A673 (cell line): ENCODE measurements around the gene ZNF341. TPM values are rescaled to one million over a fixed set of nuclear protein-coding genes. Genes with fewer than 3 reads are reported as not detected.

Source experiments
- BruUV-seq: library from RNA; stranded (reverse); fragments of 400-500 nt; replicated peaks from 2 replicates; lab custom pipeline; 2021; lab: Mats Ljungman, UMichigan
- CTCF ChIA-PET: fragments of 300-600 bp; sonication (Branson Sonifier 250); formaldehyde crosslinking; loops from one replicate; lab custom pipeline; 2022; ENCODE audit warnings: antibody characterized with exemption; lab: Charles Lee
- POLR2A ChIA-PET: fragments of 300-600 bp; sonication (Branson Sonifier 250); formaldehyde crosslinking; loops from one replicate; lab custom pipeline; 2022; ENCODE audit warnings: antibody characterized with exemption; ENCODE audit not compliant: low non-redundant PET; lab: Charles Lee
- DNase-seq: peaks from one replicate; pipeline ENCODE4 v3.0.0-alpha.2; 2015; ENCODE audit warnings: low spot score
- H3K27ac ChIP-seq: fragments of 200-600 bp; sonication (generic); 2 replicates; pipeline ENCODE4 v1.5.1; 2016; ENCODE audit warnings: mixed run types, low read depth, mild to moderate bottlenecking, mixed read lengths, antibody characterized with exemption, low read length; ENCODE audit not compliant: poor library complexity, severe bottlenecking
- H3K27me3 ChIP-seq: fragments of 200-600 bp; sonication (generic); replicated peaks from 2 replicates; pipeline ENCODE4 v1.6.1; 2017; ENCODE audit warnings: mixed run types, low read depth, mild to moderate bottlenecking, mixed read lengths, antibody characterized with exemption, low read length; ENCODE audit not compliant: insufficient read depth, poor library complexity
- H3K36me3 ChIP-seq: fragments of 200-600 bp; sonication (generic); 2 replicates; pipeline ENCODE4 v1.6.1; 2016; ENCODE audit warnings: mixed run types, mild to moderate bottlenecking, mixed read lengths, antibody characterized with exemption, low read length; ENCODE audit not compliant: insufficient read depth, poor library complexity, severe bottlenecking
- H3K4me1 ChIP-seq: fragments of 200-600 bp; sonication (generic); 2 replicates; pipeline ENCODE4 v1.6.1; 2017; ENCODE audit warnings: mixed run types, mild to moderate bottlenecking, mixed read lengths, antibody characterized with exemption, low read length; ENCODE audit not compliant: insufficient read depth, poor library complexity, severe bottlenecking
- H3K4me3 ChIP-seq: fragments of 200-600 bp; sonication (generic); 2 replicates; pipeline ENCODE4 v1.5.1; 2016; ENCODE audit warnings: low read depth, mixed run types, mild to moderate bottlenecking, mixed read lengths, low read length; ENCODE audit not compliant: poor library complexity, severe bottlenecking
- H3K9me3 ChIP-seq: fragments of 200-600 bp; sonication (generic); 2 replicates; pipeline ENCODE4 v1.6.1; 2016; ENCODE audit warnings: mixed run types, low read depth, mild to moderate bottlenecking, mixed read lengths, antibody characterized with exemption, low read length; ENCODE audit not compliant: poor library complexity, severe bottlenecking
- CTCF ChIP-seq: fragments of 300-800, 200-600 bp; sonication (generic); conservative IDR thresholded peaks from 2 replicates; pipeline ENCODE4 v1.5.1; 2017; ENCODE audit warnings: low read depth, mild to moderate bottlenecking, antibody characterized with exemption, low read length, moderate library complexity, mixed read lengths
- EZH2 ChIP-seq: fragments of 200-600 bp; sonication (generic); IDR thresholded peaks from 2 replicates; pipeline ENCODE4 v1.6.1; 2017; ENCODE audit warnings: borderline replicate concordance, low read depth, mild to moderate bottlenecking, mixed read lengths, antibody characterized with exemption, low read length; ENCODE audit not compliant: poor library complexity, severe bottlenecking
- intact Hi-C: fragments of 100-400 bp; cut with micrococcal nuclease; formaldehyde crosslinking; loops from one replicate; pipeline ENCODE4 v1.10.0; 2022; ENCODE audit not compliant: unreplicated experiment
- total RNA-seq: library from RNA; stranded (reverse); gene quantifications from 2 replicates; pipeline ENCODE4 v1.2.3, GENCODE V29; 2021

Gene ZNF341
- total RNA-seq, 1 experiment from 2014 or later = 5.0 TPM

- Histone ChIP-seq H3K27me3 (no peaks in the 10 kb centered on the region), H3K4me3 (no peak overlapping the region), H3K27ac (no peak overlapping the region), H3K4me1 (peaks cover 30% of the 10 kb centered on the region), H3K9me3 (no peaks in the 10 kb centered on the region), H3K36me3 (no peaks in the 10 kb centered on the region)
- DNase-seq = no peak
- intact Hi-C loops = no loop called here
- POLR2A ChIA-PET = no interaction called here
- BruUV-seq = no TSS peak
- CTCF ChIA-PET = no interaction called here
- TF ChIP-seq EZH2 (no peak), CTCF (no peak)
Observed at GRCh38 chr20:33826270-33826897, 94.6 kb downstream of the ZNF341 start.

DNA sequence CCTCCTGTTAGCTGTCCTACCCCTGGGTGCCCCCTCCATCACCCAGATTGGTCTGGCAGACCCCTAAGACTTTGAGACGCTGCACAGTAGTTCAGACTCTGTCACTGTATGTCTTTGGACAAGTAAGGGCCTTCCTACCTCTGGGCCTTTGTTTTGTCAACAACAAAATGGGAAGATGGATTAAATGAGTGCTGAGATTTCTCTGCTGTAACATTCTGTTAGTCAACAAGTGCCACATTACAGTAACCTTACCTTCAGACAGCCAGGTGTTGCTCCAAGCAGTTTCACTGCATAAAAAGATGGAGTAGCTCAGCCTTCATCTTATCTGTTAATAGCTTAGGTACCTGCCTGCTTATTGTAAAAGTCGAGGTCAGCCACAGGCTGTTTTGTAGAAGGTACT is 95.3 kb downstream of the ZNF341 start:
- Histone ChIP-seq H3K4me1 (peaks cover 38% of the 10 kb centered on the region), H3K36me3 (no peaks in the 10 kb centered on the region), H3K27me3 (no peaks in the 10 kb centered on the region), H3K27ac (no peak overlapping the region), H3K9me3 (no peaks in the 10 kb centered on the region), H3K4me3 (no peak overlapping the region)
- TF ChIP-seq EZH2 = no peak
- no peak for TF ChIP-seq CTCF
- ChIA-PET POLR2A (no interaction called here), CTCF (interaction anchor here (0.5 kb wide), 1 partner anchor 35 kb away, joined by 3 read pairs; no protein-coding TSS in a partner anchor)
- BruUV-seq = no TSS peak
- DNase-seq = no peak
- intact Hi-C loops = no loop called here

DNA sequence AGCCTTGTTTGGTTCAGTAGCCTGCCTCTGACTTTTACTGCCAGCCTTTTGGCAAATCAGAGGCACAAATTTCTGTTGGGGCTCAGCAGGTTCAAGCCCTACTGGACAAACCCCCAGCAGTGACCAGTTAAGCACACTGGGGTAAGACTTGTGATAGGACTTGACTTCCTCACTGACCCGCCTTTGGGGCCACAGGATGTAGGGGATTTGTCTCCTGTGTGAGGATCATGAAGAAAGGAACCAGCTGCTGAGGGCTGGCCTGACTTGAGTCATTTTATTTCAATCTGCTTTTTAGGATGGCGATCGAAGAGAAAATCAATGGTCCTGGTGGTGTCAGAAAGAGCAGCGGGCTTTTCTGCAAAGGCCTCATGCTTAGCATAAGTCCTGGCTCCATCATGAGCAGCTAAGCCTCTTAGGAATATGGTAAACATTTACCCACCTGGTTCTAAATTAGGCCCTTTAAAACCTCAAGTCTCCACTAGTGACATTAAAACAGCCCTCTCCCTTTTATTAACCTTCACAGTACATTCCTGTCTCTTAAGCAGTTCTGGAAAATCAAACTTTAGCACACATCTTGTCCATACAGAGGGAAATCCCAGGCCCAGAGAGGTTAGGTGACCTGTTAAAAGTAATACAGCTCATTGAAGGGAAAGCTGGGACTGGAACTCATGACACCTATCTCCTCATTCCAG is 96.0 kb downstream of the ZNF341 start:
- H3K4me1 ChIP-seq = peaks cover 44% of the 10 kb centered on the region
- no TSS peak for BruUV-seq
- no peak overlapping the region for H3K4me3 ChIP-seq
- no peaks in the 10 kb centered on the region for H3K9me3 ChIP-seq
- no peaks in the 10 kb centered on the region for H3K36me3 ChIP-seq
- intact Hi-C loops = no loop called here
- ChIA-PET POLR2A (interaction anchor here (0.5 kb wide), 1 partner anchor 284 kb away, joined by 3 read pairs; the partner anchor contains the start of gene EIF2S2), CTCF (no interaction called here)
- H3K27ac ChIP-seq = no peak overlapping the region
- no peak for DNase-seq
- TF ChIP-seq EZH2 (no peak), CTCF (no peak)
- H3K27me3 ChIP-seq = no peaks in the 10 kb centered on the region
